Inflammatory macrophage (primary cell): ENCODE results near the gene OTOF.

Source experiments
- DNase-seq, 2 donors: peaks; one replicate each; pipeline ENCODE4 v3.0.0-alpha.2; 2020 to 2022

Gene OTOF

GRCh38 chr2:26449278-26450030 lies 28.5 kb downstream of the OTOF start:
- DNase-seq: no peak

- no peak for DNase-seq
Observed at GRCh38 chr2:26448651-26449050, 29.3 kb downstream of the OTOF start.

- no peak for DNase-seq
Observed at GRCh38 chr2:26444236-26444635, 33.7 kb downstream of the OTOF start.

- no peak for DNase-seq
Observed at GRCh38 chr2:26442707-26443106, 35.2 kb downstream of the OTOF start.

- DNase-seq: no peak
Observed at GRCh38 chr2:26442301-26442700, 35.6 kb downstream of the OTOF start.

GRCh38 chr2:26438926-26439325 lies 39.0 kb downstream of the OTOF start:
- DNase-seq: no peak

GRCh38 chr2:26438526-26438925 lies 39.4 kb downstream of the OTOF start:
- no peak for DNase-seq

GRCh38 chr2:26435106-26435505 lies 42.8 kb downstream of the OTOF start:
- DNase-seq: no peak

GRCh38 chr2:26432859-26433258 lies 45.1 kb downstream of the OTOF start:
- DNase-seq: no peak

- DNase-seq: no peak
Observed at GRCh38 chr2:26432363-26432762, 45.6 kb downstream of the OTOF start.

GRCh38 chr2:26430826-26431225 lies 47.1 kb downstream of the OTOF start:
- no peak for DNase-seq

GRCh38 chr2:26429779-26430578 lies 47.9 kb downstream of the OTOF start:
- peak in 1 of 2 donors; percentile 8 for DNase-seq

- DNase-seq: no peak
Observed at GRCh38 chr2:26428846-26429245, 49.1 kb downstream of the OTOF start.

GRCh38 chr2:26424221-26424620 lies 53.7 kb downstream of the OTOF start:
- DNase-seq: no peak

GRCh38 chr2:26423750-26424149 lies 54.2 kb downstream of the OTOF start:
- no peak for DNase-seq

GRCh38 chr2:26422947-26423629 lies 54.8 kb downstream of the OTOF start:
- DNase-seq: no peak

- no peak for DNase-seq
Observed at GRCh38 chr2:26421961-26422360, 56.0 kb downstream of the OTOF start.

- peak; percentile 17 to 43 for DNase-seq
Observed at GRCh38 chr2:26414311-26414710, 63.6 kb downstream of the OTOF start.

- peak; percentile 77 to 90 for DNase-seq
Observed at GRCh38 chr2:26412091-26412673, 65.7 kb downstream of the OTOF start.

GRCh38 chr2:26411419-26411818 lies 66.5 kb downstream of the OTOF start:
- DNase-seq: no peak

GRCh38 chr2:26410764-26411243 lies 67.1 kb downstream of the OTOF start:
- DNase-seq: peak; percentile 17 to 25

- no peak for DNase-seq
Observed at GRCh38 chr2:26409785-26410184, 68.1 kb downstream of the OTOF start.

GRCh38 chr2:26407526-26407925 lies 70.4 kb downstream of the OTOF start:
- DNase-seq: no peak
